ENCODE data around the gene TLE1.

DNA sequence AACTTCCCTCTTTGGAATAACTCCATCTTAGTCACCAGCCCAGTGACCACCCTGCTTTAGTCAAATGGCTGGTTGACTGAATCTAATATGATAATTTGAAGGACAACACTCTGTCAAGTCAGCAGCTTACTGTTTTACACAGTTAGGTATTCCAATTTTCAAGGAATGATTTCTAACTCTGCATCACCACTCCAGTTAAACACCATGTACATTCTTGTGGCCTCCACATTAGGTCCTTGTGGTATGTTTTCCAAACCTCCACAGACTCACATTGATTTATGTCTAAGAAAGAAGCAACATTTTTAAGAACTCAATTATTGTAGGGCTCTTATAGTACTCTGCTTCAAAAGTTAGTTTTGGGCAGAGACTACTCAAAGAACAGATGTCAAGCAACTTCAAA is 110.7 kb downstream of the TLE1 start:
- TF ChIP-seq NR2C2 (CRISPR knock-in tag; IDR thresholded peaks at IDR 0.05) (no peak), JUN (CRISPR knock-in tag; IDR thresholded peaks at IDR 0.05) (no peak)
- TF ChIP-seq, protein P1, sequence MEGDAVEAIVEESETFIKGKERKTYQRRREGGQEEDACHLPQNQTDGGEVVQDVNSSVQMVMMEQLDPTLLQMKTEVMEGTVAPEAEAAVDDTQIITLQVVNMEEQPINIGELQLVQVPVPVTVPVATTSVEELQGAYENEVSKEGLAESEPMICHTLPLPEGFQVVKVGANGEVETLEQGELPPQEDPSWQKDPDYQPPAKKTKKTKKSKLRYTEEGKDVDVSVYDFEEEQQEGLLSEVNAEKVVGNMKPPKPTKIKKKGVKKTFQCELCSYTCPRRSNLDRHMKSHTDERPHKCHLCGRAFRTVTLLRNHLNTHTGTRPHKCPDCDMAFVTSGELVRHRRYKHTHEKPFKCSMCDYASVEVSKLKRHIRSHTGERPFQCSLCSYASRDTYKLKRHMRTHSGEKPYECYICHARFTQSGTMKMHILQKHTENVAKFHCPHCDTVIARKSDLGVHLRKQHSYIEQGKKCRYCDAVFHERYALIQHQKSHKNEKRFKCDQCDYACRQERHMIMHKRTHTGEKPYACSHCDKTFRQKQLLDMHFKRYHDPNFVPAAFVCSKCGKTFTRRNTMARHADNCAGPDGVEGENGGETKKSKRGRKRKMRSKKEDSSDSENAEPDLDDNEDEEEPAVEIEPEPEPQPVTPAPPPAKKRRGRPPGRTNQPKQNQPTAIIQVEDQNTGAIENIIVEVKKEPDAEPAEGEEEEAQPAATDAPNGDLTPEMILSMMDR (IDR thresholded peaks at IDR 0.05) = no peak
- TF ChIP-seq, protein P2, sequence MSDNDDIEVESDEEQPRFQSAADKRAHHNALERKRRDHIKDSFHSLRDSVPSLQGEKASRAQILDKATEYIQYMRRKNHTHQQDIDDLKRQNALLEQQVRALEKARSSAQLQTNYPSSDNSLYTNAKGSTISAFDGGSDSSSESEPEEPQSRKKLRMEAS (CRISPR knock-in tag; IDR thresholded peaks at IDR 0.05) = no peak
